Measurements from ENCODE around the gene UBE2J1.

UBE2J1 gene

GRCh38 chr6:89385846-89386245 is 33.3 kb upstream of the UBE2J1 start:
- Histone ChIP-seq H3K79me2 (ENCODE audit: insufficient read depth, low read length) (no peaks in the 10 kb centered on the region), H3K4me3 (ENCODE audit: low read depth, low read length, poor library complexity, severe bottlenecking) (no peak overlapping the region), H3K9me3 (ENCODE audit: low read length) (no peaks in the 10 kb centered on the region), H3K27ac (ENCODE audit: low read depth, low read length, poor library complexity, severe bottlenecking) (no peak overlapping the region), H3K36me3 (ENCODE audit: insufficient read depth, low read length) (no peaks in the 10 kb centered on the region; the same call in 1 of the 2 replicates), H3F3A (ENCODE audit: insufficient read depth, low read length) (no peaks in the 10 kb centered on the region), H4K20me1 (ENCODE audit: insufficient read depth, low read length) (no peaks in the 10 kb centered on the region), H3K4me1 (ENCODE audit: insufficient read depth, low read length, severe bottlenecking) (peaks cover 10% of the 10 kb centered on the region), H3K27me3 (ENCODE audit: insufficient read depth, low read length) (no peaks in the 10 kb centered on the region), H3K4me2 (ENCODE audit: low read length) (no peak overlapping the region), H3K9me2 (ENCODE audit: low read depth, low read length) (no peaks in the 10 kb centered on the region), H3K9ac (ENCODE audit: low read length) (no peak overlapping the region), H2AFZ (ENCODE audit: low read length) (no peak overlapping the region)
- TF ChIP-seq, protein P1, sequence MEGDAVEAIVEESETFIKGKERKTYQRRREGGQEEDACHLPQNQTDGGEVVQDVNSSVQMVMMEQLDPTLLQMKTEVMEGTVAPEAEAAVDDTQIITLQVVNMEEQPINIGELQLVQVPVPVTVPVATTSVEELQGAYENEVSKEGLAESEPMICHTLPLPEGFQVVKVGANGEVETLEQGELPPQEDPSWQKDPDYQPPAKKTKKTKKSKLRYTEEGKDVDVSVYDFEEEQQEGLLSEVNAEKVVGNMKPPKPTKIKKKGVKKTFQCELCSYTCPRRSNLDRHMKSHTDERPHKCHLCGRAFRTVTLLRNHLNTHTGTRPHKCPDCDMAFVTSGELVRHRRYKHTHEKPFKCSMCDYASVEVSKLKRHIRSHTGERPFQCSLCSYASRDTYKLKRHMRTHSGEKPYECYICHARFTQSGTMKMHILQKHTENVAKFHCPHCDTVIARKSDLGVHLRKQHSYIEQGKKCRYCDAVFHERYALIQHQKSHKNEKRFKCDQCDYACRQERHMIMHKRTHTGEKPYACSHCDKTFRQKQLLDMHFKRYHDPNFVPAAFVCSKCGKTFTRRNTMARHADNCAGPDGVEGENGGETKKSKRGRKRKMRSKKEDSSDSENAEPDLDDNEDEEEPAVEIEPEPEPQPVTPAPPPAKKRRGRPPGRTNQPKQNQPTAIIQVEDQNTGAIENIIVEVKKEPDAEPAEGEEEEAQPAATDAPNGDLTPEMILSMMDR (IDR thresholded peaks at IDR 0.05; ENCODE audit: low read length), result no peak
- no peak for TF ChIP-seq EZH2 (IDR thresholded peaks at IDR 0.05; ENCODE audit: borderline replicate concordance, low read length)

GRCh38 chr6:89385156-89385667 is 32.7 kb upstream of the UBE2J1 start:
- H2AFZ ChIP-seq (ENCODE audit: low read length), result no peak overlapping the region

GRCh38 chr6:89381031-89381430 is 28.5 kb upstream of the UBE2J1 start:
- Histone ChIP-seq H3K4me2 (ENCODE audit: low read length) (no peak overlapping the region), H3K9me3 (ENCODE audit: low read length) (no peaks in the 10 kb centered on the region), H3K4me3 (ENCODE audit: low read depth, low read length, poor library complexity, severe bottlenecking) (no peak overlapping the region), H3K36me3 (ENCODE audit: insufficient read depth, low read length) (no peaks in the 10 kb centered on the region; the same call in 1 of the 2 replicates), H3K4me1 (ENCODE audit: insufficient read depth, low read length, severe bottlenecking) (peaks cover 13% of the 10 kb centered on the region), H2AFZ (ENCODE audit: low read length) (no peak overlapping the region), H3K27ac (ENCODE audit: low read depth, low read length, poor library complexity, severe bottlenecking) (no peak overlapping the region), H4K20me1 (ENCODE audit: insufficient read depth, low read length) (no peaks in the 10 kb centered on the region), H3K9me2 (ENCODE audit: low read depth, low read length) (no peaks in the 10 kb centered on the region), H3K9ac (ENCODE audit: low read length) (no peak overlapping the region), H3K79me2 (ENCODE audit: insufficient read depth, low read length) (no peaks in the 10 kb centered on the region), H3K27me3 (ENCODE audit: insufficient read depth, low read length) (no peaks in the 10 kb centered on the region), H3F3A (ENCODE audit: insufficient read depth, low read length) (no peaks in the 10 kb centered on the region)
- no peak for TF ChIP-seq EZH2 (IDR thresholded peaks at IDR 0.05; ENCODE audit: borderline replicate concordance, low read length)
- TF ChIP-seq, protein P1 (IDR thresholded peaks at IDR 0.05; ENCODE audit: low read length), result no peak

More at GRCh38 chr6:89385156-89385667, 32.7 kb upstream of the UBE2J1 start:
- no peak overlapping the region for H3K4me2 ChIP-seq (ENCODE audit: low read length)
- H3K27ac ChIP-seq (ENCODE audit: low read depth, low read length, poor library complexity, severe bottlenecking), result no peak overlapping the region
- H3K9me3 ChIP-seq (ENCODE audit: low read length), result no peaks in the 10 kb centered on the region
- TF ChIP-seq, protein P1 (IDR thresholded peaks at IDR 0.05; ENCODE audit: low read length), result no peak
- no peak for TF ChIP-seq EZH2 (IDR thresholded peaks at IDR 0.05; ENCODE audit: borderline replicate concordance, low read length)
- peaks cover 10% of the 10 kb centered on the region for H3K4me1 ChIP-seq (ENCODE audit: insufficient read depth, low read length, severe bottlenecking)
- no peaks in the 10 kb centered on the region for H3F3A ChIP-seq (ENCODE audit: insufficient read depth, low read length)
- no peaks in the 10 kb centered on the region for H3K27me3 ChIP-seq (ENCODE audit: insufficient read depth, low read length)
- H3K9ac ChIP-seq (ENCODE audit: low read length), result no peak overlapping the region
- no peak overlapping the region for H3K4me3 ChIP-seq (ENCODE audit: low read depth, low read length, poor library complexity, severe bottlenecking)
- no peaks in the 10 kb centered on the region for H4K20me1 ChIP-seq (ENCODE audit: insufficient read depth, low read length)
- H3K79me2 ChIP-seq (ENCODE audit: insufficient read depth, low read length), result no peaks in the 10 kb centered on the region
- H3K36me3 ChIP-seq (ENCODE audit: insufficient read depth, low read length), result no peaks in the 10 kb centered on the region; the same call in 1 of the 2 replicates
- H3K9me2 ChIP-seq (ENCODE audit: low read depth, low read length), result no peaks in the 10 kb centered on the region
